HCT116 (cell line): ENCODE measurements around the gene LOXHD1. TPM values are rescaled to one million over a fixed set of nuclear protein-coding genes. Genes with fewer than 3 reads are reported as not detected.

Experiments used
- ATAC-seq: fragments of 200-7000 bp; cut with Tn5 transposase; 2 replicates; pipeline ENCODE4 v1.9.1; 2020; ENCODE audit warnings: mild to moderate bottlenecking, moderate library complexity
- BruUV-seq: library from RNA; stranded (reverse); fragments of 400-500 nt; replicated peaks from 2 replicates; lab custom pipeline; 2021; lab: Mats Ljungman, UMichigan
- CTCF ChIA-PET: fragments of 300-600 bp; sonication (Branson Sonifier 250); formaldehyde crosslinking; loops from one replicate; lab custom pipeline; 2021; ENCODE audit warnings: antibody characterized with exemption; lab: Charles Lee
- POLR2A ChIA-PET: fragments of 300-600, 350-600 bp; sonication (Branson Sonifier 250); formaldehyde crosslinking; loops from one replicate; lab custom pipeline; 2021; ENCODE audit warnings: antibody characterized with exemption; lab: Charles Lee
- RAD21 ChIA-PET, 2 experiments: fragments of 300-600 bp; sonication (Branson Sonifier 250); formaldehyde crosslinking; loops; one replicate each; lab custom pipeline; 2023; ENCODE audit warnings: low total read pairs in 2 of 2; ENCODE audit not compliant: uncharacterized antibody in 2 of 2, unreplicated experiment in 2 of 2, low non-redundant PET in 1 of 2; lab: Charles Lee
- DNase-seq: peaks from one replicate; pipeline ENCODE4 v3.0.0-alpha.2; 2010; ENCODE audit warnings: low read depth, low spot score
- H2AFZ ChIP-seq: fragments of 200-600 bp; shearing (Covaris generic), sonication (generic); 2 replicates; pipeline ENCODE4 v1.6.1; 2017; ENCODE audit warnings: low read depth, mixed run types, mixed read lengths, antibody characterized with exemption, low read length; ENCODE audit not compliant: poor library complexity, severe bottlenecking
- H3K27ac ChIP-seq: 2 replicates; pipeline ENCODE4 v1.5.1; 2012; ENCODE audit warnings: low read depth, low read length
- H3K27me3 ChIP-seq: fragments of 200-600 bp; sonication (generic); 2 replicates; pipeline ENCODE4 v1.6.1; 2016; ENCODE audit warnings: mixed run types, low read length, mixed read lengths; ENCODE audit not compliant: insufficient read depth
- H3K36me3 ChIP-seq, 2 experiments: fragments of 200-500 bp in 1 of 2; fragments of 200-600 bp in 1 of 2; sonication (Bioruptor generic) in 1 of 2; sonication (generic) in 1 of 2; 2 replicates each; pipeline versions ENCODE4 v1.5.1 to v1.6.1; 2014 to 2016; ENCODE audit warnings: low read length in 2 of 2, inconsistent platforms in 1 of 2, mixed read lengths in 1 of 2, mixed run types in 1 of 2; ENCODE audit not compliant: insufficient read depth in 2 of 2, control insufficient read depth in 1 of 2
- H3K4me1 ChIP-seq, 2 experiments: fragments of 200-600 bp in 1 of 2; sonication (generic) in 1 of 2; 2 replicates each; pipeline versions ENCODE4 v1.5.1 to v1.6.1; 2012 to 2017; ENCODE audit warnings: low read length in 2 of 2, inconsistent platforms in 1 of 2, mild to moderate bottlenecking in 1 of 2, mixed read lengths in 1 of 2, mixed run types in 1 of 2, moderate library complexity in 1 of 2; ENCODE audit not compliant: insufficient read depth in 2 of 2, control insufficient read depth in 1 of 2
- H3K4me2 ChIP-seq: fragments of 200-600 bp; sonication (generic); 2 replicates; pipeline ENCODE4 v1.6.1; 2017; ENCODE audit warnings: mixed run types, low read length, mixed read lengths
- H3K4me3 ChIP-seq, 2 experiments: fragments of 200-600 bp in 1 of 2; sonication (generic) in 1 of 2; replicated peaks in 1 of 2; 2 replicates each; pipeline ENCODE4 v1.5.1; 2011 to 2016; ENCODE audit warnings: low read length in 2 of 2, control low read depth in 1 of 2, low read depth in 1 of 2, mild to moderate bottlenecking in 1 of 2, mixed read lengths in 1 of 2, mixed run types in 1 of 2
- H3K79me2 ChIP-seq: fragments of 200-600 bp; sonication (generic); 2 replicates; pipeline ENCODE4 v1.6.1; 2017; ENCODE audit warnings: mild to moderate bottlenecking, mixed run types, low read length, moderate library complexity, mixed read lengths; ENCODE audit not compliant: insufficient read depth
- H3K9ac ChIP-seq: fragments of 200-600 bp; sonication (generic); 2 replicates; pipeline ENCODE4 v1.6.1; 2016; ENCODE audit warnings: low read length, mixed read lengths
- H3K9me2 ChIP-seq: fragments of 200-600 bp; sonication (generic), shearing (Covaris generic); 2 replicates; pipeline ENCODE4 v1.6.1; 2017; ENCODE audit warnings: mixed run types, mild to moderate bottlenecking, moderate library complexity; ENCODE audit not compliant: insufficient read depth
- H3K9me3 ChIP-seq, 2 experiments: fragments of 200-500 bp in 1 of 2; fragments of 200-600 bp in 1 of 2; sonication (Bioruptor generic) in 1 of 2; sonication (generic) in 1 of 2; 2 replicates each; pipeline ENCODE4 v1.6.1; 2014 to 2017; ENCODE audit warnings: low read length in 2 of 2, mixed read lengths in 2 of 2, inconsistent platforms in 1 of 2, low read depth in 1 of 2, mild to moderate bottlenecking in 1 of 2, mixed run types in 1 of 2, moderate library complexity in 1 of 2; ENCODE audit not compliant: control insufficient read depth in 1 of 2, insufficient read depth in 1 of 2
- H4K20me1 ChIP-seq: fragments of 200-600 bp; sonication (generic), shearing (Covaris generic); 2 replicates; pipeline ENCODE4 v1.6.1; 2017; ENCODE audit warnings: mixed run types, mild to moderate bottlenecking, moderate library complexity; ENCODE audit not compliant: insufficient read depth
- ATF3 ChIP-seq: IDR thresholded peaks from 2 replicates; pipeline ENCODE4 v1.6.1; 2012
- CEBPB ChIP-seq: IDR thresholded peaks from 2 replicates; pipeline ENCODE4 v1.6.1; 2012; ENCODE audit warnings: low read depth
- EGR1 ChIP-seq: IDR thresholded peaks from 2 replicates; pipeline ENCODE4 v1.6.1; 2012; ENCODE audit warnings: low read depth
- ELF1 ChIP-seq: IDR thresholded peaks from 2 replicates; pipeline ENCODE4 v1.6.1; 2012; ENCODE audit warnings: low read depth, borderline replicate concordance
- FOSL1 ChIP-seq: IDR thresholded peaks from 2 replicates; pipeline ENCODE4 v1.6.1; 2012; ENCODE audit warnings: low read depth
- POLR2A ChIP-seq: IDR thresholded peaks from 2 replicates; pipeline ENCODE4 v1.7.0; 2011; ENCODE audit warnings: borderline replicate concordance; ENCODE audit not compliant: insufficient read depth, insufficient read length; ENCODE audit errors: extremely low read depth
- POLR2AphosphoS5 ChIP-seq: IDR thresholded peaks from 2 replicates; pipeline ENCODE4 v1.6.1; 2011; ENCODE audit warnings: mild to moderate bottlenecking, low read depth, low read length, moderate library complexity
- RAD21 ChIP-seq: IDR thresholded peaks from 2 replicates; pipeline ENCODE4 v1.6.1; 2012; ENCODE audit warnings: low read depth, mild to moderate bottlenecking
- SP1 ChIP-seq: IDR thresholded peaks from 2 replicates; pipeline ENCODE4 v1.6.1; 2012; ENCODE audit warnings: low read depth
- TCF7L2 ChIP-seq: IDR thresholded peaks from 2 replicates; pipeline ENCODE4 v1.7.0; 2011; ENCODE audit warnings: borderline replicate concordance, inconsistent platforms; ENCODE audit not compliant: insufficient read depth, insufficient read length; ENCODE audit errors: extremely low read depth
- intact Hi-C: fragments of 100-400 bp; cut with micrococcal nuclease; formaldehyde crosslinking; loops from 2 replicates; pipeline ENCODE4 v1.10.0; 2022
- total RNA-seq: library from RNA; stranded (reverse); gene quantifications from one replicate; pipeline ENCODE4 v1.2.1, GENCODE V29; 2021; ENCODE audit not compliant: unreplicated experiment
- TF ChIP-seq, protein P1 (sequence below): IDR thresholded peaks from 2 replicates; pipeline ENCODE4 v1.6.1; 2012; ENCODE audit warnings: low read depth
- TF ChIP-seq, protein P2 (sequence below): IDR thresholded peaks from 2 replicates; pipeline ENCODE4 v1.6.1; 2011; ENCODE audit warnings: mild to moderate bottlenecking, low read length, moderate library complexity; ENCODE audit not compliant: insufficient replicate concordance; ENCODE audit errors: extremely low read depth
- TF ChIP-seq, protein P3 (sequence below): IDR thresholded peaks from 2 replicates; pipeline ENCODE4 v1.6.1; 2012

The LOXHD1 gene
- total RNA-seq, 1 experiment from 2014 or later: not detected

- POLR2A ChIA-PET: no interaction called here
- DNase-seq: no peak
- H3K9me3 ChIP-seq: 0 out of 4 replicates have a peak, but pooled peaks cover 0 to 4% of the 10 kb centered on the region in 2 experiments
- H3K79me2 ChIP-seq: no peaks in the 10 kb centered on the region
- no peaks in the 10 kb centered on the region for H4K20me1 ChIP-seq
- H3K36me3 ChIP-seq: no peaks in the 10 kb centered on the region
- no TSS peak for BruUV-seq
- RAD21 ChIA-PET: interaction anchor here (1.0 to 2.1 kb wide), 3 partner anchors 68 to 103 kb away, joined by 5 to 8 read pairs (median 7); no protein-coding TSS in a partner anchor
- H3K27me3 ChIP-seq: no peaks in the 10 kb centered on the region; the same call in 1 of the 2 replicates
- H3K9ac ChIP-seq: no peak overlapping the region
- intact Hi-C loops: loop anchor here (1.0 to 2.0 kb wide), 2 partner anchors 68 to 103 kb away; no protein-coding TSS in a partner anchor
- H3K4me3 ChIP-seq: no peak overlapping the region
- H2AFZ ChIP-seq: no peak overlapping the region
- no peaks in the 10 kb centered on the region for H3K4me1 ChIP-seq
- TF ChIP-seq CEBPB (no peak), POLR2AphosphoS5 (no peak), TCF7L2 (no peak), ATF3 (no peak), EGR1 (no peak), FOSL1 (no peak), ELF1 (no peak), RAD21 (no peak), SP1 (no peak), POLR2A (no peak)
- TF ChIP-seq, protein P1, sequence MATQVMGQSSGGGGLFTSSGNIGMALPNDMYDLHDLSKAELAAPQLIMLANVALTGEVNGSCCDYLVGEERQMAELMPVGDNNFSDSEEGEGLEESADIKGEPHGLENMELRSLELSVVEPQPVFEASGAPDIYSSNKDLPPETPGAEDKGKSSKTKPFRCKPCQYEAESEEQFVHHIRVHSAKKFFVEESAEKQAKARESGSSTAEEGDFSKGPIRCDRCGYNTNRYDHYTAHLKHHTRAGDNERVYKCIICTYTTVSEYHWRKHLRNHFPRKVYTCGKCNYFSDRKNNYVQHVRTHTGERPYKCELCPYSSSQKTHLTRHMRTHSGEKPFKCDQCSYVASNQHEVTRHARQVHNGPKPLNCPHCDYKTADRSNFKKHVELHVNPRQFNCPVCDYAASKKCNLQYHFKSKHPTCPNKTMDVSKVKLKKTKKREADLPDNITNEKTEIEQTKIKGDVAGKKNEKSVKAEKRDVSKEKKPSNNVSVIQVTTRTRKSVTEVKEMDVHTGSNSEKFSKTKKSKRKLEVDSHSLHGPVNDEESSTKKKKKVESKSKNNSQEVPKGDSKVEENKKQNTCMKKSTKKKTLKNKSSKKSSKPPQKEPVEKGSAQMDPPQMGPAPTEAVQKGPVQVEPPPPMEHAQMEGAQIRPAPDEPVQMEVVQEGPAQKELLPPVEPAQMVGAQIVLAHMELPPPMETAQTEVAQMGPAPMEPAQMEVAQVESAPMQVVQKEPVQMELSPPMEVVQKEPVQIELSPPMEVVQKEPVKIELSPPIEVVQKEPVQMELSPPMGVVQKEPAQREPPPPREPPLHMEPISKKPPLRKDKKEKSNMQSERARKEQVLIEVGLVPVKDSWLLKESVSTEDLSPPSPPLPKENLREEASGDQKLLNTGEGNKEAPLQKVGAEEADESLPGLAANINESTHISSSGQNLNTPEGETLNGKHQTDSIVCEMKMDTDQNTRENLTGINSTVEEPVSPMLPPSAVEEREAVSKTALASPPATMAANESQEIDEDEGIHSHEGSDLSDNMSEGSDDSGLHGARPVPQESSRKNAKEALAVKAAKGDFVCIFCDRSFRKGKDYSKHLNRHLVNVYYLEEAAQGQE: no peak
- TF ChIP-seq, protein P2, sequence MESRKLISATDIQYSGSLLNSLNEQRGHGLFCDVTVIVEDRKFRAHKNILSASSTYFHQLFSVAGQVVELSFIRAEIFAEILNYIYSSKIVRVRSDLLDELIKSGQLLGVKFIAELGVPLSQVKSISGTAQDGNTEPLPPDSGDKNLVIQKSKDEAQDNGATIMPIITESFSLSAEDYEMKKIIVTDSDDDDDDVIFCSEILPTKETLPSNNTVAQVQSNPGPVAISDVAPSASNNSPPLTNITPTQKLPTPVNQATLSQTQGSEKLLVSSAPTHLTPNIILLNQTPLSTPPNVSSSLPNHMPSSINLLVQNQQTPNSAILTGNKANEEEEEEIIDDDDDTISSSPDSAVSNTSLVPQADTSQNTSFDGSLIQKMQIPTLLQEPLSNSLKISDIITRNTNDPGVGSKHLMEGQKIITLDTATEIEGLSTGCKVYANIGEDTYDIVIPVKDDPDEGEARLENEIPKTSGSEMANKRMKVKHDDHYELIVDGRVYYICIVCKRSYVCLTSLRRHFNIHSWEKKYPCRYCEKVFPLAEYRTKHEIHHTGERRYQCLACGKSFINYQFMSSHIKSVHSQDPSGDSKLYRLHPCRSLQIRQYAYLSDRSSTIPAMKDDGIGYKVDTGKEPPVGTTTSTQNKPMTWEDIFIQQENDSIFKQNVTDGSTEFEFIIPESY: no peak
- TF ChIP-seq, protein P3, sequence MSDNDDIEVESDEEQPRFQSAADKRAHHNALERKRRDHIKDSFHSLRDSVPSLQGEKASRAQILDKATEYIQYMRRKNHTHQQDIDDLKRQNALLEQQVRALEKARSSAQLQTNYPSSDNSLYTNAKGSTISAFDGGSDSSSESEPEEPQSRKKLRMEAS: no peak
- no peaks in the 10 kb centered on the region for H3K9me2 ChIP-seq
- CTCF ChIA-PET: interaction anchor here (0.8 to 3.0 kb wide), 7 partner anchors 19 to 275 kb away, joined by 3 to 45 read pairs (median 5); partner anchors contain the start of gene LOXHD1
- 0 out of 2 replicates have a peak, but pooled peaks have one; percentile 15 for ATAC-seq
- H3K27ac ChIP-seq: no peak overlapping the region
- no peak overlapping the region for H3K4me2 ChIP-seq
These were observed 101.8 kb downstream of the LOXHD1 start for GRCh38 chr18:46555213-46555612.
